K562 (cell line): ENCODE measurements around the gene CCN2. TPM values are rescaled to one million over a fixed set of nuclear protein-coding genes. Genes with fewer than 3 reads are reported as not detected.

ENCODE experiments used
- ATAC-seq: fragments of 200-7000 bp; cut with Tn5 transposase; 3 replicates; pipeline ENCODE4 v1.9.1; 2020; ENCODE audit warnings: moderate library complexity
- BruUV-seq: library from RNA; stranded (reverse); fragments of 400-500 nt; replicated peaks from 2 replicates; lab custom pipeline; 2021; lab: Mats Ljungman, UMichigan
- CTCF ChIA-PET: fragments of 300-600 bp; formaldehyde crosslinking; extraction: SDS; loops from one replicate; lab custom pipeline; 2021; ENCODE audit warnings: low intra/inter-chr PET ratio; lab: Yijun Ruan, JAX
- POLR2A ChIA-PET: fragments of 300-600, 350-650 bp; sonication (Branson Sonifier 250); formaldehyde crosslinking; extraction: SDS; loops from one replicate; lab custom pipeline; 2021; ENCODE audit warnings: antibody characterized with exemption, inconsistent platforms; lab: Yijun Ruan, JAX
- DNase-seq, 4 experiments: peaks; one replicate each; pipeline versions ENCODE4 v3.0.0 to v3.0.0-alpha.2; 2011 to 2018; ENCODE audit warnings: low spot score in 3 of 4, mixed read lengths in 3 of 4; ENCODE audit errors: extremely low read depth in 1 of 4
- FAIRE-seq: peaks from 2 replicates; lab custom pipeline; 2011; peaks lifted over from hg19 to GRCh38; lab: Jason Lieb, UNC
- H2AFZ ChIP-seq: 2 replicates; pipeline ENCODE4 v1.6.0; 2011; ENCODE audit warnings: low read depth, low read length, control low read depth, inconsistent platforms
- H3K27ac ChIP-seq: fragments of 200-600 bp; 3 replicates; pipeline ENCODE4 v1.8.0; 2011; ENCODE audit warnings: low read depth, mild to moderate bottlenecking, control low read depth, inconsistent platforms, low read length, moderate library complexity, mixed read lengths; ENCODE audit errors: extremely low read depth
- H3K27me3 ChIP-seq, 2 experiments: fragments of 300-600 bp in 1 of 2; 2 replicates in 1 of 2; 3 replicates in 1 of 2; pipeline versions ENCODE4 v1.6.0 to v1.8.0; 2011; ENCODE audit warnings: inconsistent platforms in 2 of 2, low read length in 2 of 2, mild to moderate bottlenecking in 1 of 2, mixed read lengths in 1 of 2, moderate library complexity in 1 of 2; ENCODE audit not compliant: control insufficient read depth in 2 of 2, insufficient read depth in 2 of 2
- H3K36me3 ChIP-seq: fragments of 300-600 bp; 3 replicates; pipeline ENCODE4 v1.8.0; 2011; ENCODE audit warnings: mild to moderate bottlenecking, low read length, inconsistent platforms; ENCODE audit not compliant: control insufficient read depth, insufficient read depth
- H3K4me1 ChIP-seq, 2 experiments: fragments of 200-600 bp in 1 of 2; replicated peaks in 1 of 2; 2 replicates in 1 of 2; 3 replicates in 1 of 2; pipeline versions ENCODE4 v1.5.1 to v1.8.0; 2011; ENCODE audit warnings: inconsistent platforms in 2 of 2, low read length in 2 of 2, mild to moderate bottlenecking in 1 of 2, mixed read lengths in 1 of 2, moderate library complexity in 1 of 2; ENCODE audit not compliant: control insufficient read depth in 2 of 2, insufficient read depth in 2 of 2
- H3K4me2 ChIP-seq: 2 replicates; pipeline ENCODE4 v1.6.1; 2011; ENCODE audit warnings: low read length, control low read depth, inconsistent platforms, mixed read lengths; ENCODE audit not compliant: insufficient read depth
- H3K4me3 ChIP-seq: fragments of 200-600 bp; sonication (generic), shearing (Covaris generic); 2 replicates; pipeline ENCODE4 v1.5.1; 2016; ENCODE audit warnings: control low read depth, inconsistent platforms
- H3K79me2 ChIP-seq: fragments of 200-600 bp; 3 replicates; pipeline ENCODE4 v1.8.0; 2011; ENCODE audit warnings: low read length, inconsistent platforms; ENCODE audit not compliant: control insufficient read depth, insufficient read depth
- H3K9ac ChIP-seq, 2 experiments: 2 replicates each; pipeline versions ENCODE4 v1.6.0 to v1.6.1; 2011; ENCODE audit warnings: low read depth in 2 of 2, low read length in 2 of 2, control low read depth in 1 of 2, inconsistent platforms in 1 of 2, mild to moderate bottlenecking in 1 of 2, mixed read lengths in 1 of 2; ENCODE audit not compliant: insufficient read depth in 1 of 2
- H3K9me1 ChIP-seq: one replicate; pipeline ENCODE4 v1.6.0; 2011; ENCODE audit warnings: inconsistent platforms, mild to moderate bottlenecking, low read length, moderate library complexity; ENCODE audit not compliant: control insufficient read depth, insufficient read depth
- H3K9me3 ChIP-seq: replicated peaks from 2 replicates; pipeline ENCODE4 v1.5.1; 2011; ENCODE audit warnings: low read depth, low read length, inconsistent platforms; ENCODE audit not compliant: control insufficient read depth, insufficient read depth
- H4K20me1 ChIP-seq: replicated peaks from 2 replicates; pipeline ENCODE4 v1.6.1; 2011; ENCODE audit warnings: low read length, inconsistent platforms, mixed read lengths; ENCODE audit not compliant: control insufficient read depth, insufficient read depth
- C11orf30 ChIP-seq: fragments of 450-650 bp; IDR thresholded peaks from 2 replicates; pipeline ENCODE4 v1.6.1; 2016; ENCODE audit warnings: low read depth, mild to moderate bottlenecking
- JUND ChIP-seq, 2 experiments: IDR thresholded peaks; 2 replicates in 1 of 2; 3 replicates in 1 of 2; pipeline ENCODE4 v1.6.1; 2011; ENCODE audit warnings: borderline replicate concordance in 2 of 2, low read depth in 2 of 2, low read length in 2 of 2, improper control_type of control experiment in 1 of 2, missing biosample characterization in 1 of 2, missing genetic modification characterization in 1 of 2, missing genetic modification reagents in 1 of 2
- MCM7 ChIP-seq, 2 experiments: fragments of 450-650 bp; IDR thresholded peaks; 2 replicates each; pipeline ENCODE4 v1.6.1; 2016 to 2018
- NFE2L1 ChIP-seq: fragments of 450-650 bp; IDR thresholded peaks from 2 replicates; pipeline ENCODE4 v1.6.1; 2016; ENCODE audit warnings: missing genetic modification characterization, low read depth, mild to moderate bottlenecking, missing compliant biosample characterization, moderate library complexity, borderline replicate concordance
- NFRKB ChIP-seq: fragments of 450-650 bp; IDR thresholded peaks from 2 replicates; pipeline ENCODE4 v1.6.1; 2016; ENCODE audit warnings: low read depth
- PCBP1 ChIP-seq: fragments of 200-400 bp; formaldehyde crosslinking; IDR thresholded peaks from 2 replicates; pipeline ENCODE4 v1.6.1; 2018; ENCODE audit warnings: mild to moderate bottlenecking, low read depth, low read length; ENCODE audit not compliant: poor library complexity, severe bottlenecking
- RFX1 ChIP-seq: fragments of 450-650 bp; IDR thresholded peaks from 2 replicates; pipeline ENCODE4 v1.6.1; 2016; ENCODE audit warnings: mild to moderate bottlenecking, moderate library complexity
- RFX7 ChIP-seq: fragments of 250-450 bp; sonication (Bioruptor Pico); IDR thresholded peaks from 2 replicates; pipeline ENCODE4 v1.5.1; 2021; ENCODE audit warnings: mild to moderate bottlenecking
- STAG1 ChIP-seq: sonication (generic); formaldehyde crosslinking; IDR thresholded peaks from 2 replicates; pipeline ENCODE4 v1.5.0; 2020; ENCODE audit warnings: missing genetic modification reagents, borderline replicate concordance
- TAF1 ChIP-seq: IDR thresholded peaks from 2 replicates; pipeline ENCODE4 v1.6.1; 2011; ENCODE audit warnings: mild to moderate bottlenecking, low read length, moderate library complexity; ENCODE audit not compliant: insufficient read depth, control insufficient read depth, severe bottlenecking; ENCODE audit errors: extremely low read depth
- TEAD4 ChIP-seq, 2 experiments: sonication (generic) in 1 of 2; formaldehyde crosslinking in 1 of 2; IDR thresholded peaks; 2 replicates each; pipeline versions ENCODE4 v1.6.1 to v1.8.0; 2012 to 2022; ENCODE audit warnings: borderline replicate concordance in 1 of 2, inconsistent platforms in 1 of 2, low read length in 1 of 2, mild to moderate bottlenecking in 1 of 2, missing genetic modification reagents in 1 of 2
- ZNF124 ChIP-seq: sonication (generic); formaldehyde crosslinking; IDR thresholded peaks from 2 replicates; pipeline ENCODE4 v1.8.1; 2022; ENCODE audit warnings: missing genetic modification reagents
- ZNF143 ChIP-seq: sonication (generic); formaldehyde crosslinking; IDR thresholded peaks from 2 replicates; pipeline ENCODE4 v1.9.0; 2022; ENCODE audit warnings: mild to moderate bottlenecking, missing genetic modification reagents
- WGBS: fragments of 100-300 bp; shearing (Covaris generic); methylation state at CpG from one replicate; pipeline ENCODE4 v1.1.6; 2016; ENCODE audit warnings: low coverage, mixed read lengths; ENCODE audit not compliant: insufficient coverage; ENCODE audit errors: missing lambda C conversion rate; 5-methylcytosine and 5-hydroxymethylcytosine counted together
- in situ Hi-C: fragments of 300-500 bp; cut with MboI; formaldehyde crosslinking; loops from 4 replicates; pipeline ENCODE4 v1.15.0; 2018; ENCODE audit warnings: inconsistent platforms, mixed read lengths
- intact Hi-C: fragments of 100-400 bp; cut with micrococcal nuclease; formaldehyde crosslinking; loops from 2 replicates; pipeline ENCODE4 v1.14.2; 2022
- polyA plus RNA-seq, 8 experiments: library from polyadenylated mRNA; depleted of rRNA in 4 of 8; stranded (reverse) in 5 of 8; unstranded in 3 of 8; fragments of >200 nt; fragmentation: Nextera tagmentation in 2 of 8; fragmentation: Illumina TruSeq in 1 of 8; extraction: Ambion mirVana in 2 of 8; extraction: Trizol in 1 of 8; gene quantifications; 2 replicates each; pipeline versions ENCODE4 v1.2.1 to v1.2.3, GENCODE V29; 2011 to 2014; ENCODE audit warnings: inconsistent platforms in 1 of 8, missing spikeins in 1 of 8
- total RNA-seq, 7 experiments: library from RNA; depleted of rRNA in 6 of 7; stranded (reverse); fragments of >200 nt in 6 of 7; fragmentation: Illumina TruSeq in 2 of 7; extraction: Trizol in 2 of 7; gene quantifications; 2 replicates each; pipeline versions ENCODE4 v1.2.1 to v1.2.3, GENCODE V29; 2011 to 2021; ENCODE audit warnings: low replicate concordance in 1 of 7

CCN2 gene
- total and polyA plus RNA-seq, 9 of the 15 experiments (the other 6 are each of a cell fraction or from before 2014, with no cell fraction given) = 0.40 TPM; not detected in 8

DNA sequence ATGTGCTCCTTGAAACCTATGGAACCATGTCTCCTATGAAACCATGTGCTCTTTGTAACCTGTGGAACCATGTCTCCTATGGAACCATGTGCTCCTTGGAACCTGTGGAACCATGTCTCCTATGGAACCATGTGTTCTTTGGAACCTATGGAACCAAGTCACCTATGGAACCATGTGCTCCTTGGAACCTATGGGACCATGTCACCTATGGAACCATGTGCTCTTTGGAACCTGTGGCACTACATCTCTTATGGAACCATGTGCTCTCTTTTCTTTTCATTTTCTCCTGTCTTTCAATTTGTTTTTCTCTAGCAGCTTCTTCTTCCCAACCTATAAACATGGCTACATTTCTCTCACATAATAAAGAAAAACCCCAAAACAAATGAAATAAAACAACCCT, 11.9 kb upstream of the CCN2 start:
- BruUV-seq = no TSS peak
- TF ChIP-seq MCM7 (IDR thresholded peaks at IDR 0.05) = no peak
- Histone ChIP-seq H3K4me3 (no peak overlapping the region), H3K9me1 (no peaks in the 10 kb centered on the region), H3K27me3 (no peaks in the 10 kb centered on the region), H3K79me2 (no peaks in the 10 kb centered on the region), H3K4me1 (no peaks in the 10 kb centered on the region), H3K9ac (no peak overlapping the region), H4K20me1 (no peaks in the 10 kb centered on the region), H3K9me3 (no peaks in the 10 kb centered on the region), H2AFZ (no peak overlapping the region), H3K4me2 (no peak overlapping the region), H3K36me3 (no peaks in the 10 kb centered on the region), H3K27ac (no peak overlapping the region)
- ChIA-PET CTCF (no interaction called here), POLR2A (no interaction called here)
- in situ Hi-C loops = no loop called here
- intact Hi-C loops = no loop called here
- FAIRE-seq (no peak), DNase-seq (no peak), ATAC-seq (no peak)

DNA sequence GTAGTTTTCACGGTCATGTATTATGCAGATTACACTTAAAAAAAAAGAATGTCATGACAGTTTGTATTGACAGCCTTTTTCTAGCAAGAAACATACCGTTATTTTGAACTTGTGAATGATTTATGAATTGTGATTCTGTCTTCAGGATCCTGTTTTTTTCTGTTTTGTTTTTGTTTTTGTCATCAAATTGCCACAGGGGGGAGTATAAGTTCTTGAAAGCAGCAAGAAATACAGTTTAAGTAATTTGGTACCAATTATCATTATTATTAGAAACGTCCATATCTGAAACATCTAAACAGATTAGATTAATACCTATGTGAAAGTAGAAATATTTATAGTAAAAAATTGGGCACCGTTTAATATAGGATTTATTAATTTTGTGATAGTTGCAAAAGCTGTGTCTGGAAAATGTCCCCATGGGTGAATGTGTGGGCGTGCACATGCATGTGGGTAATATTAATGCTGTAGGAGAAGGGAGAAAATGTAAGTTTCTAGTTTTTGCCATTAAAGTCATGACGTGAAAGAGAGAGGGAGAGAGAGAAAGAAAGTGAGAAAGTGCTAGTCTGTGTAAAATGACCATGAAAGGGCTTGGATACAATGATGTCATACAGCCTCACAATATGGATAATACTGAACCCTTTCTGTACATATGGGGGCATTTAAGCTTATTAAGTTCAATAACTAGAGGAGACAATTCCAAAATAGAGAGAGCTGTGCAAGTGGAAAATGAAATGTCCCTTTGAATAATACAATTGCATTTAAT, 9.4 kb upstream of the CCN2 start:
- CTCF ChIA-PET = no interaction called here
- no peak for FAIRE-seq
- Histone ChIP-seq H3K9me3 (no peaks in the 10 kb centered on the region), H3K4me2 (no peak overlapping the region), H4K20me1 (no peaks in the 10 kb centered on the region), H3K27ac (no peak overlapping the region), H3K4me1 (no peaks in the 10 kb centered on the region), H3K9ac (no peak overlapping the region), H3K36me3 (no peaks in the 10 kb centered on the region), H3K27me3 (no peaks in the 10 kb centered on the region), H3K9me1 (no peaks in the 10 kb centered on the region), H2AFZ (no peak overlapping the region), H3K79me2 (no peaks in the 10 kb centered on the region), H3K4me3 (no peak overlapping the region)
- POLR2A ChIA-PET = no interaction called here
- WGBS = under 1% methylated on average over 6 of the region's 6 CpGs
- no peak for DNase-seq
- intact Hi-C loops (no loop called here), in situ Hi-C loops (no loop called here)
- no TSS peak for BruUV-seq
- ATAC-seq = no peak
- no peak for TF ChIP-seq RFX7 (CRISPR knock-in tag)
- TF ChIP-seq C11orf30 = no peak
- no peak for TF ChIP-seq NFRKB
- TF ChIP-seq TAF1 = no peak
- no peak for TF ChIP-seq TEAD4 (IDR thresholded peaks at IDR 0.05; ENCODE audit: low read length)
- TF ChIP-seq TEAD4 (CRISPR knock-in tag; IDR thresholded peaks at IDR 0.05; ENCODE audit: borderline replicate concordance) = no peak
- TF ChIP-seq STAG1 (CRISPR knock-in tag) = no peak
- TF ChIP-seq PCBP1 = no peak
- no peak for TF ChIP-seq RFX1
- no peak for TF ChIP-seq ZNF143 (CRISPR knock-in tag)
- no peak for TF ChIP-seq NFE2L1
- no peak for TF ChIP-seq JUND (IDR thresholded peaks at IDR 0.05; ENCODE audit: borderline replicate concordance, low read depth, low read length)
- no peak for TF ChIP-seq JUND (tag; IDR thresholded peaks at IDR 0.05; ENCODE audit: borderline replicate concordance, low read depth, low read length)
- no peak for TF ChIP-seq ZNF124
